NCI-H345 (cell line): ENCODE measurements around the gene EBNA1BP2.
"Not testable (repeated sequence)": the region's sequence is repeated elsewhere in the genome, so short reads cannot be mapped to it uniquely, and the experiment has no call there.

Experiments
- DNase-seq: peaks from one replicate; lab custom pipeline; 2025; lab: John Stamatoyannopoulos, UW

The EBNA1BP2 gene, protein sequence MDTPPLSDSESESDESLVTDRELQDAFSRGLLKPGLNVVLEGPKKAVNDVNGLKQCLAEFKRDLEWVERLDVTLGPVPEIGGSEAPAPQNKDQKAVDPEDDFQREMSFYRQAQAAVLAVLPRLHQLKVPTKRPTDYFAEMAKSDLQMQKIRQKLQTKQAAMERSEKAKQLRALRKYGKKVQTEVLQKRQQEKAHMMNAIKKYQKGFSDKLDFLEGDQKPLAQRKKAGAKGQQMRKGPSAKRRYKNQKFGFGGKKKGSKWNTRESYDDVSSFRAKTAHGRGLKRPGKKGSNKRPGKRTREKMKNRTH

DNA sequence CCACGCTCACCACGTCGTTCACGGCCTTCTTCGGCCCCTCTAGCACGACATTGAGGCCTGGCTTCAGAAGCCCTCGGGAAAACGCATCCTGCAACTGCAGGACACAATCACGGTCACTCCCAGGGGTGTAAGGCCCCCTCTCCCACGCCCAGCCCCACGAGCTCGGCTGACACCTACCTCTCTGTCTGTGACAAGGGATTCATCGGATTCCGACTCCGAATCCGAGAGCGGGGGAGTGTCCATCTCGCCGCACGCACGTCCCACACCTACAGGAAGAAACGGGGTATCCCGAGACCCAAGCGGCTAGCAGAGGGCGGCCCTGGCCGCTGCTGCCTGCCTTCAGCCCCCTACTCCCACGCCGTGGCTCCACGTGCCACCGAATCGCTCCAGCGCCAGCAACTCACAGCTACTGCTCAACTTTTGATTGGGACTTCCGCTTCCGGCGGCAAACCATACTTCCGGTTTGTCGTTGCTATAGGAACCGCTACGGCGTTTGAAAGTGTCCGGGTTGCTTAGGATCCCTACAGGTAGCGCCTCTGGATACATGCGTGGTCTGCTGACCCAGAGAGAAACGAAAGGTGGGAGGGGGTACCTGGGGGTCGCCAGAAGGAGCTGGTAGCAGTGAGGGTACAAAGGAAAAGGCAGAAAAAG, at the start of gene EBNA1BP2, which contains the start of gene CFAP57:
TSS of gene EBNA1BP2 (minus strand) at position 415 of the 651 bp plus-strand sequence. CDS start at position 243, 172 bp downstream.
TSS of gene CFAP57 (plus strand) at position 455 of the 651 bp plus-strand sequence. CDS start 424 bp downstream, outside the sequence.
- DNase-seq = peak; percentile 93

DNA sequence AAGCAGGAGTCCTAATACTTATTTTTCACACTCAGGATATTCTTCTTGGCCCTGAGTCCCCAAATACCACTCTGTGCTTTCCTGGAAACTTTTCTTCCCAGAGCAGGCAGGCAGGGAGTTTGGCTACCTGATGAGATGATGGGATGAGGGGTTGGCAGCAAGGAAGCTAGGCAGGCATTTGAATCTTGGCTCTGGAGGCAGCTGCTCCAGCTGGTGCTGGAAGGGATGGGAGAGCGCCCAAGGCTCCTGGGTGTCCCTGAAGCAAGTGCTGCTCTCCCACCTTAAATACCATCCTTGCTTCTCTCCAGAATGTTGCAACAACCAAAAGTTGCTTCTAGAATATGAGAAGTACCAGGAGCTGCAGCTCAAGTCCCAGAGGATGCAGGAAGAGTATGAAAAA, 49.7 kb upstream of the EBNA1BP2 start:
- DNase-seq = no peak

DNA sequence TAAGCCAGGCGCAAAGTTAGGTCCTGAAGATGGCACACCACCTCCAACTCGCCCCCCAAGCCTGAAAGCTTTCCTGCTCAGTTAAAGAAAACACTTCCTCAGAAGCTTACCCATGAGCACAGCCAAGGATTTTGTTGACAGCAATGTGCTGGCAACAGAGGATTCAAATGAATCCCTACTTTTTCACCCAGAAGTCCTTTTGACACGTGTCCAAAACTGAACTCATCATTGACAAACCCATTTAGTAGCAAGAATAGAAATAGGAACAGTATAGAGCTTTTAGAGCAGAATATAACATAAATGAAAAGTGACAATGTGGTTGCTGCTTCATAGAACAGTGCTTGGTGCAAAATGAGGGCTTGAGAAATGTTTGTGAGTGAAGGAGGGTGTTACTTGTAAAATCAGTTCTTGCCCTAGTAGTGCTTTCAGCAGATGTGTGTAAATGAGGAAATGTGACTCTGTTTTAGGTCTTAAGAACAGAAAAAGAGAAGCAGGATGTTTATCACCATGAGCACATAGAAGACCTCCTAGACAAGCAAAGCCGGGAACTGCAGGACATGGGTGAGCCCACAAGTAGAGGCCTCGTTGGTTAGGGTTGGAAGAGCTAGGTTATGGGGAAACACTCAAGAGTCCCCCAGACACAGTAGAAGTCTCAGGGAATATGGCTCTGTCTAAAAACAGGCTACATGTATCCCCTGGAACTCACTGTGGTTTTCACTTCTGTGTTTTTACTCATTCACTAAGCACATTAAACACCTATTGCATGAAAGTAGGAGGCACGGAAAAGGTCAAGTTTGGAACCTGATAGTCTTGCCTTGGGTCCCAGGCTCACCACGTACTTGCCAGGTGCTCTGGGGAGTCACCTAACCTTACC, 49.1 kb upstream of the EBNA1BP2 start:
- DNase-seq = no peak

DNA sequence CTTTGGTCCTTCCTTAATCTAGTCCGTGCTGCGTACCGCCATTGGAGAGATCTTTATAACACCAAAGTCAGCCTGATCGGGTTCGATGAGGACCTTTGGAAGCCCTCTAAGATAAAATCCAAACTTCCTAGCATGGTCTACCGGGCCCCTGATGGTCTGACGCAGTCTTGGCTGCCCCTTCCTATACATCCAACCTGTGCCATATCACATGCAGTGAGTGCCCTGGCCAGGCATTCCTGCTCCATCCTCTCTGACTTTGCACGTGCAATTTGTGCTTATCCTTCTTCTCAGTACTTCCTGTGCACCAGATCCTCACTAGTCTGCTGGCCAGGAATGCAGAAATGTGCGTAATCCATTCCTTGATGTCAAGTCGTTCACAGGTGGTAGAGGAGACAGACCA, 45.7 kb upstream of the EBNA1BP2 start:
- DNase-seq = no peak

GRCh38 chr1:43214501-43215444, 42.7 kb upstream of the EBNA1BP2 start:
- DNase-seq = no peak

DNA sequence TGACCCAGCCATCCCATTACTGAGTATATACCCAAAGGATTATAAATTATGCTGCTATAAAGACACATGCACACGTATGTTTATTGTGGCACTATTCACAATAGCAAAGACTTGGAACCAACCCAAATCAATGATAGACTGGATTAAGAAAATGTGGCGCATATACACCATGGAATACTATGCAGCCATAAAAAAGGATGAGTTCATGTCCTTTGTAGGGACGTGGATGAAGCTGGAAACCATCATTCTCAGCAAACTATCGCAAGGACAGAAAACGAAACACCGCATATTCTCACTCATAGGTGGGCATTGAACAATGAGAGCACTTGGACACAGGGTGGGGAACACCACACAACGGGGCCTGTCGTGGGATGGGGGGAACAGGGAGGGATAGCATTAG, 36.2 kb upstream of the EBNA1BP2 start:
- not testable (repeated sequence) for DNase-seq

DNA sequence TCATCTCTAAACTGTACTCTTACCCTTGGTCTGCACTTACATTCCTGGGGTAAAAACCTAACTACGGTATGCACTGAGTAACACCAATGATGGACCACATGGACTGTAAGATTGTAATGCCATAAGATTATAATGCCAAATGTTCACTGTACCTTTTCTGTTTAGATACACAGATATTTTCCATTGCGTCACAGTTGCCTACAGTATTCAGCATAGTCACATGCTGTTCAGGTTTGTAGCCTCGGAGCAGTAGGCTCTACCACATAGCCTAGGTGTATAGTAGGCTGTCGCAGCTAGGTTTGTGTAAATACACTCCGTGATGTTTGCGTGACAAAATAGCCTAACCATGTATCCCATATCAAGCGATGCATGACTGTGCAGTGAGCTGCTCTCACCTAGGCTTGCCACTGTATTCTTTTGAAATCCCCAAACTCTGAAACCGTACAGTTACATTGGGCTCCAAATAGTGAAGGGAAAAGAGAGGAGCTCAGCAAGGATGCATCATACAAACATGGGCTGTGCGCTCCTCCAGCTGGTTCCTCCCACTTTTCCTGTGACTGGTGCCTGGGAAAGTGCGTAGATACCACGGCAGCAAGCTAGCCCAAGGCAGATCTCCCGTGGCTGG, 35.3 kb upstream of the EBNA1BP2 start:
- DNase-seq = no peak

GRCh38 chr1:43206600-43207228, 34.6 kb upstream of the EBNA1BP2 start:
- no peak for DNase-seq

DNA sequence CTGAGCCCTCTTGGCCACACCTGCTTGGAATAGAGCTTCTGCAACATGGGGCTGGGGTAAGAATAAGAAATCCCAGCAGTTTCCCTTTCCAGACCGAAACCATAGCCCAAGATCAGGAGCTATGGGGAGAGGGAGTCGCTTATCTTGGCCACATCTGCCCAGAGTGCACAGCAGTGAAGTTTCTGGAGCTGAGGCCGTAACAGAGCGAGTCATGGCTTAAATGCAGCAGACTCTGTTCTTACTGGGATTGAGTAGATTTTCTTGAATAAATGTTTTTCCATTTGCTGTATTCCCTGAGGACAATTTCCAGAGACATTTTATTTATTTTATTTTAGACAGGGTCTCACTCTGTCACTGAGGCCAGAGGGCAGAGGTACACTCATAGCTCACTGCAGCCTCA, 33.6 kb upstream of the EBNA1BP2 start:
- no peak for DNase-seq

GRCh38 chr1:43204394-43204793, 32.3 kb upstream of the EBNA1BP2 start:
- no peak for DNase-seq

DNA sequence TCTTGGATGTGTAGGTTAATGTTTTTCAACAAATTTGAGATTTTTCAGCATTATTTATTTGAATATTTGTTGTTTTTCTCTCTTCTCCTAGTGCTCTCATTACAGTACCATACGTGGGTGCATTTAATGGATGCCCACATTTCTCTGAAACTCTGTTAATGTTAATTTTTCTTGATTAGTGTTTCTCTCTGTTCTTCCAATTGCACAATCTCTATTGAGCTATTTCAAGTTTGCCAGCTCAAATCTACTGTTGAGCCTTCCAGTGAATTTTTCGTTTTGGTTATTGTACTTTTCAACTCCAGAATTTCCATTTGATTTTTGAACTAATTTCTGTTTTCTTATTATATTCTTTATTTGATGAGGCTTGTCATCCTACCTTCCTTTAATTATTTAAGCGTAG, 31.8 kb upstream of the EBNA1BP2 start:
- DNase-seq = no peak

DNA sequence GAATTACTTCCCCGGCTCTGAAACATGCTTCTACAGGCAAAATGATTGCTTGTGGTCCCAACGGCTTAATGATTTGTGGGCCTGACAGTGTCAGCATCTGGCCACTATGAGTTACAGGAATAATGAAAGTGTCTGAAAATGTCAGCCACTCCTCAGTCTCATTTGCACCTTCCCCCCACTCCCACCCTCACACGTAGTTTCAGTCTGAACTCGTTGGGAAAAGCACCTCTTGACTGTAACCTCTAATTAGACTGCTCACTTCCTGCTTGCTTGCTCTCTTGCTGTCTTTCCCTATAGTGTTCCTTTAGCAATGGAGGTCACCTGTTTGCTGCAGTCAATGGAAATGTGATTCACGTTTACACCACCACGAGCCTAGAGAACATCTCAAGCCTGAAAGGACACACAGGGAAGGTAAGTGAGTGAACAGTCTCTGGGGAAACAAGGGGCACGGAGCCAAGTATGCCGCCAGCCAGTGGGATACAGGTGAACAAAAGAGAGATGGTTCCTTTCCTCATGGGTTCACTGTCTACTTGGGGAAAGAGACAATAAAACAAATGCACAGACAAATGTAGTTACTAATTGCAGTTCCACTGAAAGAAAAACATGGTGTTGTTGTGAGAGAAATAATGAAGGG, 27.1 kb upstream of the EBNA1BP2 start:
- peak; percentile 95 for DNase-seq

GRCh38 chr1:43197343-43198127, 25.4 kb upstream of the EBNA1BP2 start:
- DNase-seq = peak; percentile 28

DNA sequence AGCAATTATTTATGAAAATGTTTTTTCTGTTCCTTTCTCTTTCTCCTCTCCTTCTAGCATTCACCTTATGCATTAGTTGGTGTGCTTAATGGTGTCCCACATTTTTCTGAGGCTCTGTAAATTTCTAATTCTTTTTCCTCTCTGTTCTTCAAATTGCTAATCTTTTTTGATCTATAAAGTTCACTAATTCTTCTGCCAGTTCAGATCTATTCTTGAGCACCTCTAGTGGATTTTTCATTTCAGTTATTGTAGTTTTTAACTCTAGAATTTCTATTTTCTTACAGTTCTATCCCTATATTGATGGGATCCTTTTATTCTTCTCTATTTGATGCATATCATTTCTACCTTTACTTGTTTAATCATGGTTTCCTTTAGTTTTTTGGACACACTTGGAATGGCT, 22.4 kb upstream of the EBNA1BP2 start:
- DNase-seq = no peak

DNA sequence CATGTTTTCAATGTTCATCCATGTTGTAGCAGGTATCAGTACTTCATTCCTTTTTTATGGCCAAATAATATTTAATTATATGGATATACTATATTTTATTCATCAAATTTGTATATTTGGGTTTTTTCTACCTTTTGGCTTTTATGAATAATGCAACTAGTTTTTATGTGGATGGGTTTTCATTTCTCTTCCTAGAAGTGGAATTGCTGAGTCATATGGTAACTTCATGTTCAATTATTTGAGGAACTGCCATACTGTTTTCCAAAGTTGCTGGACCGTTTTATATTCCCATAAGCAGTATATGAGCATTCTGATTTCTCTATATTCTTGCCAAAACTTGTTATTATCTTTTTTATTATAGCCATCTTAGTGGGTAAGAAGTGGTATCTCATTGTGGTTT, 16.0 kb upstream of the EBNA1BP2 start:
- no peak for DNase-seq

DNA sequence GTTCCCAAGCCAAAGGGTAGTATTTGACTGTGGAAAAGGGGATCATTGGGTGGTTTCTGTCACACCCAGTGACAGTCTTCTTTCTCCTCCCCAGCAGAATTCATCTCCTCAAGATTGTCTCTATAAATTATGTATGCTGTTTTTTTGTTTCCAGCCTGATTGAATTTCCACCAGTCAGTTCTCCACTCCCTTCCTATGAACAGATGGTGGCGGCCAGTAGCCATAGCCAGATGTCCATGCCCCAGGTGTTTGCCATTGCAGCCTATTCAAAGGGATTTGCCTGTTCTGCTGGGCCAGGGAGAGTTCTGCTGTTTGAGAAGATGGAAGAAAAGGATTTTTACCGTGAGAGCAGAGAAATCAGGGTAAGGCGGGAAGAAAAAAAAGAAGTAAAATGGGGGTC, 12.9 kb upstream of the EBNA1BP2 start:
- no peak for DNase-seq

GRCh38 chr1:43184388-43184787, 12.3 kb upstream of the EBNA1BP2 start:
- DNase-seq = no peak

DNA sequence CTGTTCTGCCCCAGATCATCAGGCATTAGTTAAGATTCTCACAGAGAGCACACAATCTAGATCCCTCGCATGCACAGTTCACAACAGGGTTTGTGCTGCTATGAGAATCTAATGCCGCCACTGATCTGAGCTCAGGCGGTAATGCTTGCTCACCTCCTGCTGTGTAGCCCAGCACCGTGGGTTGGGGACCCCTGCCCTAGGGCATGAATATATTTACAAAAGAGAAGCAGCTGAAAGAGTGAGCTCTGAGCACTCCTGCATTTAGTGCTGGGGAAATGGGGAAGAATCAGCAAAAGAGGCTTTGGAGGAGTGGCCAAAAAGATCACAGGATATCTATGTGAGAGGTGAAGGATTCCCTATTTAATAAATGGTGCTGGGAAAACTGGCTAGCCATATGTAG, 5.6 kb upstream of the EBNA1BP2 start:
- no peak for DNase-seq

- no peak for DNase-seq
These were observed 2.8 kb upstream of the EBNA1BP2 start for GRCh38 chr1:43174873-43175272.
